ENCODE data around the gene ZSWIM6.

ZSWIM6 gene

GRCh38 chr5:61331407-61332357 lies at the start of gene ZSWIM6:
Gene ZSWIM6 (plus strand): TSS chr5:61332258. CDS start chr5:61332273, 15 bp downstream.
- peak; percentile 90 for DNase-seq

DNA sequence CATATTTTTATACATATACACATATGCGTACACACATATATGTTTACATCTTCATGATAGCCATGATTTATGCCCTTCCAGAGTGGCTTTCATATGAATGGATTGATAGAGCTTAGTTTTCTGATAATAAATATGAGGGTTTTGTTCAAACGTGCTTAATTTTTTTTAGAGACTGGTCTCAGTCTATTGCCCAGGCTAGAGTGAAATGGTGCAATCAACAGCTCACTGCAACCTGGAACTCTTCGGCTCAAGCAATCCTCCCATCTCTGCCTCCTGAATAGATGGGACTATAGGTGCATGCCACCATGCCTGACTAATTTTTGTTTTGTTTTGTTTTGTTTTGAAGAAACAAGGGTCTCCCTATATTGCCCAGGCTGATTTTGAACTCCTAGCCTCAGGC lies 48.6 kb upstream of the ZSWIM6 start:
- DNase-seq, result no peak

GRCh38 chr5:61285531-61285930 lies 46.5 kb upstream of the ZSWIM6 start:
- no peak for DNase-seq

DNA sequence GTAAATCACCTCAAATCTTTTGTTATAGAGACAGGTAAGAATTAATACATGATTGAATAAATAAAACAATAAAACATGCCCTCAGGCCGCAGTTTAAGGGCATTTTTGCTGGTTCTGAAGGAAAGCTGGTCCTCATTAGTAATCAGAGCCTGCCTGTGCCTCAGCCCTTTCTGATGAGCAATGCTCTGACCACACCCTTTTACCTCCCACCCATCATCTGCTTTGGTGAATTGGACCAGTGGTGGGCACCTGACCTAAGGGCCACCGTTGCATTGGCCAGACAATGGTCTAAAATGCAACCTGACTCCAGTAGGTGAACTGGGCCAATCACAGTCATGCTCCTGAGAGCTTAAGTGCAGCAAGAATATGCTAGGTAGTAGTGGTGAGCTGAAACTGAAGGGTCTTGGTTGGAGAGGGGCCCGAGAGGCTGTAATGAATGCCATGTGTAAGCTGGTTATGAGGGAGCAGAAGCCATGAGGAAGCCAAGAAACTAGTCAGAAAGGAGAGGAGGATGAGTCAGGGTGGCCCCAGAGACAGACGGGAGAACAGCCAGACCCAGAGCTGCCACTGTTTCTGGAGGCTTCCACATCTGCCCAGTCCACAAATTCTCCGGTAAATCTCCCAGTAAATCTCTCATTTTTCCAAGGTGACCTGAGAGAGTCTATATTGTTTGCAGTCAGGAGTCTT lies 45.5 kb upstream of the ZSWIM6 start:
- no peak for DNase-seq

GRCh38 chr5:61287474-61287873 lies 44.6 kb upstream of the ZSWIM6 start:
- no peak for DNase-seq

DNA sequence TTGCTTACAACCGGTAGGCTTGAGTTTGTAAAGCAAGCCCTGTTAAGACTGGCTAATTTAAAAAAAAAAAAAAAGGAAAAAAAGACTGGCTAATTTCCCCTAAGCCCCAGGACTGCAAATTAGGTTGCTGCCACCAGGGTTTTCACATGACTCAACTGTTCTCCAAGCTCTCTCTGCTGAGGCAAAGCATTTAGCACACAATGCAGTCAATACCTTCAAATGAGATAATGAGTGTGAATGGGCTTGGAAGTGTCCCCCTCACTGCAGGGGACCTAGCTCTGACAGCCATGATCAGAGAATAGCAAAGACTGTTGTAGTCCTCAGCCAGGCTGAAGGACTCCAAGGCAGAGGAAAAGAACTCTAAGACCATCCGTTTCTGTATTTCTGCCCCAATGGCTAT lies 42.8 kb upstream of the ZSWIM6 start:
- DNase-seq, result no peak

DNA sequence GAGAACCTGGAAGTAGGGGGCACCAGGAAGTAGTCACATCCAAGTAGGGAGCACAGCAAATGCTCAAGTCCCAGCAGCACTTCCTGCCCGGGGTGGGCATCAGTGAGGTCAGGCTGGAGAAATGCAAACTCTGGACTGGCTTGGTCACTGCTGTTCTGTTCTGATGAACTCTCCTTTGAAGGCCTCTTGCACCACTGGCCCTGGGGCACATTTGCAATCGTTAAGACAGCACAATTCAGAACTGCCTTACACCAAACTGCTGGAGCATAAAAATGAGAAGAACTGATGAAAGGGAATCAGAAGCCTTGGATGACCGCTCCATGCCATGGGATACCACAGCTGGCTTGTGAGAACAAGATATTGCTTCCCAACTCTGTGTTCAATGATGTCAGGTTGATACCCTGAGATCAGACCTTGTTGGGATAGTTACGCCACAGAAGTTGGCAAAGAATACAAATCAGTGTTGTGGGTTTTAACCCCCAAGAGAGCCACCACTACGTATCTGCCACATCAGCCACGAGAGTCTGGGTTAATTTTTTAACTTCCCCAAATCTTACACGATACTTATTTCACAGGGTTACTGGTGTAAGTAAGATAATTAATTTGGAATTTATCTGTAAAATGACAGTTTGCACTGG lies 42.3 kb upstream of the ZSWIM6 start:
- DNase-seq, result no peak

- no peak for DNase-seq
Measured at GRCh38 chr5:61290791-61291210, 41.3 kb upstream of the ZSWIM6 start.

DNA sequence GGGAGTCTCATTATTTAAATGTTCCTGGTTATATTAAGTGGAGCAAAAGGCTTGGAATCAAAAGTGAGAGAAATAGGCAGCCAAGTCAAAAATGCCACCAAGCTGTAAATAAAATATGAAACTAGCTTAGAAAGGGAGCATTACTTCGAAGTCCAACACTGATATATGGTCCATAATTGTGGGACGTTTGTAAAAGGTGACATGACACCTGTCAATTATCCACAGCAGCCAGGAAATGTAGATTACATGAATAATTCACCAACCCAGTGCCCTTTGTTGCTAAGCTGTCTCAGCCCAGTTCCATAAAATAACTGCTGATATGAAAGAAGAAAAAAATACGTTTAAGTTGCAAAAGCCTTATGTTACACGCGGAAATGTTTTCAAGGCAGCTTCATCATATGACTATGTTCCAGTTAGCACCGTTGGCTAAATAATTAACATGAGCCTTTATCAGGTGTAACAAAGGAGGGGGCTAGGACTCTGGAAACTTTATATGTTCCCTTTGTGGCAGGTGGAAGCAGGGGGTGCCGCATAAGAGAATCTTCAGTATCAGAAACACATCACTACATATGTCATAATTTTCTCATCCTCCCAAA lies 39.9 kb upstream of the ZSWIM6 start:
- no peak for DNase-seq

- no peak for DNase-seq
Measured at GRCh38 chr5:61293071-61293470, 39.0 kb upstream of the ZSWIM6 start.

DNA sequence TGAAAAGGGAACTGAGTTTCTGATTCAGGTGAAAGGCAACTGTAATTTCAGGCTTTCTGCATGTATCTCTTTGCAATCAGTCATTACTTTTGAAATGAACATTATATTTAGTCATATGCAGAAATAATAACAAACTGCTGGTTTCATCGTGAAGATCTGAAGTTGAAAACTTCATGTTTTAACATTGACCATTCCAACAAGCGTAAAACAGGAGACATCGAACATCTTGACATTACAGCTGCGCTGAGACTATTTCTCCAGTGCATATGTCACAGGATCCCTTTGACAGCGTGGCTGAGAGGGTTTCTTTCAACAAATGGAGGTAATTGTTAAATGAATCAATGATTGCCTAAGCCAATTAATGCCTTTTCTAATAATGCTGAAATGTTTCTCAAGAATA lies 38.2 kb upstream of the ZSWIM6 start:
- DNase-seq, result no peak

GRCh38 chr5:61295365-61295764 lies 36.7 kb upstream of the ZSWIM6 start:
- DNase-seq, result no peak

- DNase-seq, result no peak
Measured at GRCh38 chr5:61298066-61298465, 34.0 kb upstream of the ZSWIM6 start.

GRCh38 chr5:61298580-61298979 lies 33.5 kb upstream of the ZSWIM6 start:
- no peak for DNase-seq

DNA sequence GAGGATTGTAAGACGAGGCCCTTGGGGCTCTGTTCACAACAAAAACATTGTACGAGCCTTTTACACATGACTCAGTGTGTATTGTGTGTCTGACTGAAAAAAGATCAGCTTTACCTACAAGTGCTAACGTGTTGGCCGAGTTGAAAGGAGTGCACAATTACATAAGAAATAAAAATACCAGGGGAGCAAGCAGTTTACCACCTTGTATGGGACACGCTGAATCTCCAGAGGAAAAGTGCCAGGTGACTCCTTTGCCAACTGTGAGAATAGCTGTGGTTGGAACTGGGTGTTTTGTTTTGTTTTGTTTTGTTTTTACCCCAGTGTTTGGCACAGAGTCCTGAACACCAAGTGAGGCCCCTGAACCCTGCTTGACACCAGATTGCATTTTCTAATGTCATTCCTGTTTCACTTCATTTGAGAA lies 32.8 kb upstream of the ZSWIM6 start:
- no peak for DNase-seq

DNA sequence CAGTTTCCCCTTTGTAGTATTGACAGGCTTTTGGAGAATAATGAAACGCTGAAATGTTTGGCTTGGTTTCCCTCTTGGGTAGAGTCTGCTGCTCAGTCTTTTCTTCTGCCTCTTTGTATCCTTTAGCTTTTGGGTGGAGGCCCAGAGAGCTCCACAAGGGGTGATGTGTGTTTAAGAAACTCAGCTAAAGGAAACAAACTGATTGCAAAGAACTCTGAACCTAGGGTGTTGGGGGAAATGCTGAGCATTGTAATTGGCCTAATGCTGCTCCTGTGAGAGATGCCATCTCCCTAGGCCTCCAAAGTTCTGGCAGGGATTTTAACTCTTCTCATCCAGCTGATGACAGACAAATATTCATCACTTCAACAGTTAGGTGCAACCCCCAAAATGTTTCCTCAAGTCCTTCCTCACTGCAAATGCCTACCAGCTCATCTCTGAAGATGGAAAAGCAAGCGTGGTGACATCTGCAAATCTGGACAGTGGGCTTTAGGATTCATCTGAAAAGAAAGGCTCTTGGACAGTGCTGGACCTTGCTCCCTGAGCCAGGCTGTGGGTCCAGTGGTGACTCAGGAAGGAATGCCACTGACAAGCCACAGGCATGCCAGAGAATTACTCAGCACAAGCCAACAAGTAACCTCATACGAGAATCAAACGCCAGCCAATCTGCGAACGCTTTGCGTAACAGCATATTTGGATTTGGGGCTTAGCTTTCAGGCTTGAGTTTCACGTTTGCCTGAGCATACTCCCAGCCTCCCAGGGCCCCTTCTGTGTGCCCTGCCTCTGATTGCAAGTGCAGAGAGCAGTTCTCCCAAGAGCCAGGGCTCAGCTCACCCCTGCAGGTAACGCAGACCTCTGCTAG lies 30.5 kb upstream of the ZSWIM6 start:
- no peak for DNase-seq

GRCh38 chr5:61302200-61302563 lies 29.9 kb upstream of the ZSWIM6 start:
- no peak for DNase-seq

- no peak for DNase-seq
Measured at GRCh38 chr5:61303346-61303745, 28.7 kb upstream of the ZSWIM6 start.

GRCh38 chr5:61304590-61305381 lies 27.3 kb upstream of the ZSWIM6 start:
- no peak for DNase-seq

- no peak for DNase-seq
Measured at GRCh38 chr5:61306531-61307131, 25.4 kb upstream of the ZSWIM6 start.

DNA sequence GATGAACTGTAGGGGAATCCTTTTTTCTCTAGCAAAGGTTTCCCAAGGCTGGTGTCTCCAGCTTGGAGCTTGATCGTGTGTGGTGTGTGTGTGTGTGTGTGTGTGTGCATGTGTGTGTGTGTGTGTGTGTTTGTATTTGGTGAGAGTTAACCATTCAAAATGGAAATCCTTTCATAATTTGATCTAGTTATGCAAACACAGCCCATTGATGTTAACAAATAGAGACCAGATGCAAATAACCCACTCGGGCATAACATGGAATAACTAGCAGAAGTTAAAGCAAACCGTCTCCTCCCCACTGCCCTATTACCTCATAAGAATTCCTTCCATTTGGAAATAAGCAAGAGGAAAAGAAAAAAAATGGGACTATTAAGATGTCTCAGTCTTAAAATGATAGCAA lies 24.9 kb upstream of the ZSWIM6 start:
- DNase-seq, result no peak

All from NCI-H2107 (cell line).